Right forelimb (tissue), 1 donor: Measurements from ENCODE around the gene PSMC2.

Experiments used
- DNase-seq: peaks from one replicate; pipeline ENCODE4 v3.0.0-alpha.2; 2018

The PSMC2 gene

GRCh38 chr7:103347507-103348267, at the start of gene PSMC2:
Gene PSMC2, plus strand, starts transcription at chr7:103347643. Its CDS starts 69 bp downstream, at chr7:103347712.
- DNase-seq = peak; percentile 92

- no peak for DNase-seq
These were observed 49.6 kb upstream of the PSMC2 start for GRCh38 chr7:103297837-103298179.

- DNase-seq = no peak
These were observed 47.8 kb upstream of the PSMC2 start for GRCh38 chr7:103299660-103300059.

GRCh38 chr7:103301441-103301840, 46.0 kb upstream of the PSMC2 start:
- no peak for DNase-seq

GRCh38 chr7:103307503-103308231, 39.8 kb upstream of the PSMC2 start:
- DNase-seq = no peak

GRCh38 chr7:103314852-103315251, 32.6 kb upstream of the PSMC2 start:
- DNase-seq = no peak

- no peak for DNase-seq
These were observed 31.0 kb upstream of the PSMC2 start for GRCh38 chr7:103316380-103316941.

- DNase-seq = no peak
These were observed 30.4 kb upstream of the PSMC2 start for GRCh38 chr7:103317009-103317408.

- DNase-seq = no peak
These were observed 21.7 kb upstream of the PSMC2 start for GRCh38 chr7:103325744-103326143.

GRCh38 chr7:103336761-103337160, 10.7 kb upstream of the PSMC2 start:
- DNase-seq = no peak

- no peak for DNase-seq
These were observed 8.6 kb upstream of the PSMC2 start for GRCh38 chr7:103338864-103339263.

GRCh38 chr7:103341466-103341865, 6.0 kb upstream of the PSMC2 start:
- DNase-seq = no peak

- no peak for DNase-seq
These were observed 4.1 kb upstream of the PSMC2 start for GRCh38 chr7:103343332-103343731.

- DNase-seq = no peak
These were observed 3.5 kb upstream of the PSMC2 start for GRCh38 chr7:103343758-103344452.

- peak; percentile 90 for DNase-seq
These were observed 2.8 kb upstream of the PSMC2 start, which contains the start of gene DNAJC2 for GRCh38 chr7:103344453-103345149. Gene DNAJC2, minus strand, starts transcription at chr7:103344767. Its CDS starts 145 bp downstream, at chr7:103344622.

GRCh38 chr7:103346396-103346795, 1.0 kb upstream of the PSMC2 start:
- no peak for DNase-seq

GRCh38 chr7:103348452-103348851, 1.0 kb downstream of the PSMC2 start:
- DNase-seq = no peak

- DNase-seq = no peak
These were observed 1.5 kb downstream of the PSMC2 start for GRCh38 chr7:103348959-103349358.

GRCh38 chr7:103349805-103350204, 2.4 kb downstream of the PSMC2 start:
- no peak for DNase-seq

GRCh38 chr7:103369432-103369831, 22.0 kb downstream of the PSMC2 start:
- no peak for DNase-seq

GRCh38 chr7:103373866-103374643, 26.6 kb downstream of the PSMC2 start:
- DNase-seq = no peak
